ENCODE results near the gene BDH2. TPM values are rescaled to one million over a fixed set of nuclear protein-coding genes. Genes with fewer than 3 reads are reported as not detected.

The BDH2 gene
- total RNA-seq, 1 donor = 36.6 TPM

DNA sequence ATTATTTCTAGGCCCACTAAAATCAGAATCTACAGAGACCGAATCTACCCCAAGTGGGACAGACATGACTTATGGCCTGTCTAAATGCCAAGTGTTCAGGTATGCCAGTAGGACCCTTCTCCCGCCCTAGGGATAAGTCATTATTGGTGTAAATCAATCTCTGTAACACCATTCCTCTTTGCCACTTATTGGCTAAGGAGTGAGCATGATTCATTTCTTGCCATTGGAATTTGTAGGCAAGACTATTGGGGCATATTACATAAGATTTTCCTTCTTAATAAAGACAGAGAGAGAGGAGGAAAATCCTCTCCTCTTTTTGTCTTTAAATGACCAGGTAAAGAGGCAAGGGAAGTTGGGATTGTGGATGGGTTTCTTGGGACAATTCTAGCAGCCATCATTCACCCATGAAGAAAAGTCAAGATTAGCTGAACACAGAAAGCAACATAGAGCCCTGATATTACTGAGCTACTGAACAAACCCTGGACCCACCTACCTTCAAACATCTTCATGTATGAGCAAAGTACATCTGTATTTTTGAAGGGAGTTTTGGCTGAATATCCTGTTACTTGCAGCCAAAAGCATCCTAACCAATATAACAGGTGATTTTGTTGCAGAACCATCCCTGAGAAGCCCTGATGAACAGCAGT lies 25.7 kb downstream of the BDH2 start:
- peak; percentile 26 for DNase-seq (ENCODE audit: insufficient read length, low spot score, missing footprints)
- TF ChIP-seq, protein P1, sequence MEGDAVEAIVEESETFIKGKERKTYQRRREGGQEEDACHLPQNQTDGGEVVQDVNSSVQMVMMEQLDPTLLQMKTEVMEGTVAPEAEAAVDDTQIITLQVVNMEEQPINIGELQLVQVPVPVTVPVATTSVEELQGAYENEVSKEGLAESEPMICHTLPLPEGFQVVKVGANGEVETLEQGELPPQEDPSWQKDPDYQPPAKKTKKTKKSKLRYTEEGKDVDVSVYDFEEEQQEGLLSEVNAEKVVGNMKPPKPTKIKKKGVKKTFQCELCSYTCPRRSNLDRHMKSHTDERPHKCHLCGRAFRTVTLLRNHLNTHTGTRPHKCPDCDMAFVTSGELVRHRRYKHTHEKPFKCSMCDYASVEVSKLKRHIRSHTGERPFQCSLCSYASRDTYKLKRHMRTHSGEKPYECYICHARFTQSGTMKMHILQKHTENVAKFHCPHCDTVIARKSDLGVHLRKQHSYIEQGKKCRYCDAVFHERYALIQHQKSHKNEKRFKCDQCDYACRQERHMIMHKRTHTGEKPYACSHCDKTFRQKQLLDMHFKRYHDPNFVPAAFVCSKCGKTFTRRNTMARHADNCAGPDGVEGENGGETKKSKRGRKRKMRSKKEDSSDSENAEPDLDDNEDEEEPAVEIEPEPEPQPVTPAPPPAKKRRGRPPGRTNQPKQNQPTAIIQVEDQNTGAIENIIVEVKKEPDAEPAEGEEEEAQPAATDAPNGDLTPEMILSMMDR (IDR thresholded peaks at IDR 0.05; ENCODE audit: extremely low read depth, low read depth, low read length) = no peak
- H2AFZ ChIP-seq (ENCODE audit: low read length) = no peak overlapping the region
- H3K4me2 ChIP-seq (ENCODE audit: insufficient read depth, low read length) = no peak overlapping the region
- no peaks in the 10 kb centered on the region for H4K20me1 ChIP-seq (ENCODE audit: insufficient read depth, low read length)
- H3K27me3 ChIP-seq (ENCODE audit: insufficient read depth, low read length) = no peaks in the 10 kb centered on the region
- no peak overlapping the region for H3K27ac ChIP-seq (ENCODE audit: low read depth, low read length)
- no peaks in the 10 kb centered on the region for H3K9me3 ChIP-seq (ENCODE audit: low read depth, low read length)
- peaks cover 10% of the 10 kb centered on the region for H3K4me1 ChIP-seq (ENCODE audit: insufficient read depth, low read length)
- no peaks in the 10 kb centered on the region for H3K36me3 ChIP-seq (ENCODE audit: insufficient read depth, low read length)
- peaks cover 37% of the 10 kb centered on the region for H3K79me2 ChIP-seq (ENCODE audit: insufficient read depth, low read length)
- H3K4me3 ChIP-seq (ENCODE audit: insufficient read depth, low read length) = no peak overlapping the region

DNA sequence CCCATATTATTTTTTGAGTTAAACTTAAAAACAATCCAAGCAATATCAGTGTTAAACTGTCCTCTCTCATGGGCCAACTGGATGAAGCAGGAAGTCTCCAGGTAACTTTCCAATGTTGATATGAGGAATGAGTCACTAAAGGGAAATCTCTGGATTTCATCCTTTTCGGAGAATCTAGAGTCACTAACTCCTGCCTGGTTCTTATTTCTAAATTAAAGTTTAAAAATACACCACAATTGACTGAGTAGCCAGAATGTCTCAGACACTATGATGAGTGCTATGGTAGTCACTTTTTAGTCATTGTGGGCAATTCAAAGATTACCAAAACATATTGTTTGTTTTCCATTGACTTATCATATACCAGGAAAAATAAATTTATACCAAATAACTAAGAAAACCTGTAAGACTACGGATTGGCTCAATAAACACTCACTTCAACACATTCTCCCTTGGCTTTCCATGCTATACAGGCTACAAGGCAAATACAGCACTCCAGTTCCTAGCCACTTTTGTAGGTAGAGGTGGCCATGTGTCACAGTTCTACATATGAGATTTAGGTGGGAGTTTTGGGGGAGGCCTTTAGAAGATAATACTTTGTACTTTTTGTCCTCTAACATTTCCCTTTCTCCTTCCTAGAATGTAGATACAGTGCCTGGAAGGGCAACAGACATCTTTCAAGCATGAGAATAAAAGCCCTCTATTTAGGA lies 31.6 kb downstream of the BDH2 start:
- peak; percentile 47 for DNase-seq (ENCODE audit: insufficient read length, low spot score, missing footprints)
- H3K4me3 ChIP-seq (ENCODE audit: insufficient read depth, low read length) = no peak overlapping the region
- H3K4me2 ChIP-seq (ENCODE audit: insufficient read depth, low read length) = no peak overlapping the region

GRCh38 chr4:103060453-103061148 lies 39.0 kb downstream of the BDH2 start:
- H3K9me3 ChIP-seq (ENCODE audit: low read depth, low read length) = no peaks in the 10 kb centered on the region
- H3K36me3 ChIP-seq (ENCODE audit: insufficient read depth, low read length) = no peaks in the 10 kb centered on the region
- H3K4me2 ChIP-seq (ENCODE audit: insufficient read depth, low read length) = no peak overlapping the region
- H3K4me3 ChIP-seq (ENCODE audit: insufficient read depth, low read length) = no peak overlapping the region
- TF ChIP-seq, protein P1 (IDR thresholded peaks at IDR 0.05; ENCODE audit: extremely low read depth, low read depth, low read length) = no peak
- H3K79me2 ChIP-seq (ENCODE audit: insufficient read depth, low read length) = no peaks in the 10 kb centered on the region
- DNase-seq (ENCODE audit: insufficient read length, low spot score, missing footprints) = no peak
- no peaks in the 10 kb centered on the region for H3K27me3 ChIP-seq (ENCODE audit: insufficient read depth, low read length)
- no peak overlapping the region for H3K27ac ChIP-seq (ENCODE audit: low read depth, low read length)
- H4K20me1 ChIP-seq (ENCODE audit: insufficient read depth, low read length) = no peaks in the 10 kb centered on the region
- H2AFZ ChIP-seq (ENCODE audit: low read length) = no peak overlapping the region
- H3K4me1 ChIP-seq (ENCODE audit: insufficient read depth, low read length) = no peaks in the 10 kb centered on the region

More for the DNA sequence above, 31.6 kb downstream of the BDH2 start:
- Histone ChIP-seq H4K20me1 (ENCODE audit: insufficient read depth, low read length) (no peaks in the 10 kb centered on the region), H2AFZ (ENCODE audit: low read length) (no peak overlapping the region), H3K9me3 (ENCODE audit: low read depth, low read length) (no peaks in the 10 kb centered on the region), H3K4me1 (ENCODE audit: insufficient read depth, low read length) (peaks cover 3% of the 10 kb centered on the region), H3K36me3 (ENCODE audit: insufficient read depth, low read length) (peaks cover 7% of the 10 kb centered on the region), H3K79me2 (ENCODE audit: insufficient read depth, low read length) (peaks cover 9% of the 10 kb centered on the region), H3K27ac (ENCODE audit: low read depth, low read length) (peak overlapping the region; percentile 13), H3K27me3 (ENCODE audit: insufficient read depth, low read length) (no peaks in the 10 kb centered on the region)
- TF ChIP-seq, protein P1 (IDR thresholded peaks at IDR 0.05; ENCODE audit: extremely low read depth, low read depth, low read length) = no peak

- Histone ChIP-seq H3K79me2 (ENCODE audit: insufficient read depth, low read length) (no peaks in the 10 kb centered on the region), H3K9me3 (ENCODE audit: low read depth, low read length) (no peaks in the 10 kb centered on the region), H3K4me1 (ENCODE audit: insufficient read depth, low read length) (peaks cover 4% of the 10 kb centered on the region), H3K27me3 (ENCODE audit: insufficient read depth, low read length) (no peaks in the 10 kb centered on the region), H4K20me1 (ENCODE audit: insufficient read depth, low read length) (no peaks in the 10 kb centered on the region), H3K36me3 (ENCODE audit: insufficient read depth, low read length) (no peaks in the 10 kb centered on the region), H3K4me2 (ENCODE audit: insufficient read depth, low read length) (no peak overlapping the region), H3K27ac (ENCODE audit: low read depth, low read length) (no peak overlapping the region), H2AFZ (ENCODE audit: low read length) (no peak overlapping the region), H3K4me3 (ENCODE audit: insufficient read depth, low read length) (no peak overlapping the region)
- TF ChIP-seq, protein P1 (IDR thresholded peaks at IDR 0.05; ENCODE audit: extremely low read depth, low read depth, low read length) = no peak
- DNase-seq (ENCODE audit: insufficient read length, low spot score, missing footprints) = no peak
These were observed 45.6 kb downstream of the BDH2 start for GRCh38 chr4:103054030-103054429.

All from osteoblast (primary cell).